GM12873 (cell line): Measurements from ENCODE around the gene ADGRG2.
A peak's percentile ranks its signal among the peaks of the same experiment; 100 is the strongest.

Experiments
- CTCF ChIP-seq: IDR thresholded peaks from 2 replicates; pipeline ENCODE4 v1.5.1; 2012; ENCODE audit warnings: low read depth, mild to moderate bottlenecking, moderate library complexity, low read length, control low read depth; ENCODE audit not compliant: insufficient read depth; ENCODE audit errors: missing control alignments

Gene ADGRG2

GRCh38 chrX:18995221-18995620 lies 127.0 kb downstream of the ADGRG2 start:
- TF ChIP-seq CTCF: no peak

GRCh38 chrX:18994713-18995112 lies 127.6 kb downstream of the ADGRG2 start:
- TF ChIP-seq CTCF: no peak

- TF ChIP-seq CTCF: no peak
Observed at GRCh38 chrX:18992829-18993228, 129.4 kb downstream of the ADGRG2 start.

- TF ChIP-seq CTCF: no peak
Observed at GRCh38 chrX:18985186-18985435, 137.2 kb downstream of the ADGRG2 start.

- peak; percentile 27 for TF ChIP-seq CTCF
Observed at GRCh38 chrX:18984381-18985185, 137.7 kb downstream of the ADGRG2 start.

- TF ChIP-seq CTCF: no peak
Observed at GRCh38 chrX:18983666-18984380, 138.4 kb downstream of the ADGRG2 start, which contains the start of gene PHKA2. Gene PHKA2 (minus strand): TSS chrX:18984114. CDS start chrX:18983932, 182 bp downstream.

GRCh38 chrX:18981124-18981807 lies 141.0 kb downstream of the ADGRG2 start:
- no peak for TF ChIP-seq CTCF
